Spleen (tissue), 11 donors: ENCODE data around the gene BMAL2. TPM values are rescaled to one million over a fixed set of nuclear protein-coding genes. Genes with fewer than 3 reads are reported as not detected.
A peak's percentile ranks its signal among the peaks of the same experiment; 100 is the strongest.

Experiments
- DNase-seq: peaks from one replicate; pipeline ENCODE4 v3.0.0-alpha.2; 2020
- H3K27ac ChIP-seq, 8 donors: fragments of 200-600 bp; sonication (generic) in 7 of 8; 1 replicate in 4 of 8; 2 replicates in 4 of 8; pipeline versions ENCODE4 v1.5.0 to v1.8.0; 2016 to 2021; ENCODE audit warnings: inconsistent platforms in 4 of 8, mild to moderate bottlenecking in 4 of 8, moderate library complexity in 1 of 8
- H3K27me3 ChIP-seq, 7 donors: fragments of 200-600 bp; sonication (generic) in 6 of 7; replicated peaks in 1 of 7; 1 replicate in 4 of 7; 2 replicates in 3 of 7; pipeline versions ENCODE4 v1.5.0 to v1.8.0; 2016 to 2021; ENCODE audit warnings: inconsistent platforms in 3 of 7, mild to moderate bottlenecking in 1 of 7
- H3K36me3 ChIP-seq, 6 donors: fragments of 200-600 bp; sonication (generic) in 5 of 6; 1 replicate in 4 of 6; 2 replicates in 2 of 6; pipeline versions ENCODE4 v1.5.0 to v1.8.0; 2016 to 2021; ENCODE audit warnings: inconsistent platforms in 2 of 6
- H3K4me1 ChIP-seq, 6 donors: fragments of 200-600 bp; sonication (generic) in 5 of 6; 1 replicate in 3 of 6; 2 replicates in 3 of 6; pipeline versions ENCODE4 v1.5.0 to v1.8.0; 2016 to 2021; ENCODE audit warnings: inconsistent platforms in 3 of 6
- H3K4me3 ChIP-seq, 8 donors: fragments of 200-600 bp; sonication (generic) in 7 of 8; 1 replicate in 4 of 8; 2 replicates in 4 of 8; pipeline versions ENCODE4 v1.5.0 to v1.8.0; 2016 to 2021; ENCODE audit warnings: inconsistent platforms in 4 of 8, mild to moderate bottlenecking in 4 of 8, moderate library complexity in 2 of 8
- H3K9me3 ChIP-seq, 8 donors: fragments of 200-600 bp; sonication (generic) in 7 of 8; 1 replicate in 4 of 8; 2 replicates in 4 of 8; pipeline versions ENCODE4 v1.5.0 to v1.8.0; 2016 to 2021; ENCODE audit warnings: inconsistent platforms in 4 of 8
- CTCF ChIP-seq, 11 experiments: fragments of 200-600 bp in 7 of 11; fragments of 450-650 bp in 4 of 11; sonication (generic) in 4 of 11; IDR thresholded peaks in 8 of 11; conservative IDR thresholded peaks in 3 of 11; 1 replicate in 7 of 11; 2 replicates in 4 of 11; pipeline versions ENCODE4 v1.4.0 to v1.8.0; 2016 to 2021; ENCODE audit warnings: antibody characterized with exemption in 11 of 11, inconsistent platforms in 4 of 11, mild to moderate bottlenecking in 1 of 11
- POLR2A ChIP-seq, 3 donors: fragments of 450-650 bp; IDR thresholded peaks; one replicate each; pipeline ENCODE4 v1.5.1; 2017; ENCODE audit warnings: antibody characterized with exemption in 3 of 3, mild to moderate bottlenecking in 1 of 3
- POLR2AphosphoS5 ChIP-seq, 3 donors: sonication (generic); formaldehyde crosslinking; IDR thresholded peaks; one replicate each; pipeline ENCODE4 v1.5.1; 2017; ENCODE audit warnings: antibody characterized with exemption in 3 of 3
- WGBS, 5 donors: extraction: QIAGEN DNeasy Blood & Tissue Kit in 3 of 5; methylation state at CpG; one replicate each; pipeline versions ENCODE4 v1.1.5 to v1.1.7; 2013 to 2018; 5-methylcytosine and 5-hydroxymethylcytosine counted together
- intact Hi-C: fragments of 100-400 bp; cut with DNase I; formaldehyde crosslinking; loops from one replicate; pipeline ENCODE4 v1.15.0; 2023; ENCODE audit warnings: low total_unique reads
- polyA plus RNA-seq, 3 donors: library from polyadenylated mRNA; stranded (reverse); fragments of 200-250 nt; gene quantifications; one replicate each; pipeline ENCODE4 v1.2.1, GENCODE V29; 2013
- total RNA-seq, 7 donors: library from RNA; depleted of rRNA in 3 of 7; stranded (reverse); fragments of >200 nt in 3 of 7; fragmentation: NEBNext Ultra II Directional in 4 of 7; extraction: Animal tissue kit (Norgen Biotek cat#: 25700) in 4 of 7; gene quantifications; one replicate each; pipeline versions ENCODE4 v1.1.0 to v1.2.1, GENCODE V29; 2016 to 2021
- donor health status: healthy with polysubstance abuse.
- donor health status: DM: no; HTN: no; CAD: no; lungs with moderate emphysema.
- donor health status: DM: no; HTN: no; CAD: no.
- donor health status: Bipolar disorder and iron deficiency.
- donor health status: healthy.
- donor health status: DM: no; HTN: no; CAD: no.
- donor health status: DM: yes; HTN: yes; CAD: no.

BMAL2 gene
- total and polyA plus RNA-seq, 10 donors = 0.67 to 3.7 (median 1.6) TPM

DNA sequence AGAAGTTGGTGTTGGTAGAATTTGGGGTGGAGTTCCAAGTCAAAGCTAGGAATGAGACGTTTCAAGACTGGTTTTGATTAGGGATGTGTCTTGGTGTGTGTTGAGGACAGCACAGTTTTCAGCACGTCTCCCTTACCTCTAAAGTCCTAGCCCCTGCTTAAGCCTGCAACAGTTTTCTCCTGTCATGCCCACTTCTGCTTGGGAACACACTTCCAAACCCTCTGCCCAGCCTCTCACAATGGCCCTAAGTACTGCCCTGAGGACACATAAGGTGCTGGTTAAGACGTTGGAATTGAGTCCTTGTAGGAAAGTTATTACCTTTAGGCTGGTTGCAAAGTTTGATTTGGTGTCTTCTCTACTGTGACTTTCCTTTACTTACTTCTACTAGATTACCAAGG lies 710 bp upstream of the BMAL2 start:
- peaks cover 0 to 49% (median 20%) of the 10 kb centered on the region in 7 donors for H3K27me3 ChIP-seq
- peaks cover 0 to 10% (median under 1%) of the 10 kb centered on the region in 6 donors for H3K36me3 ChIP-seq
- no peak for DNase-seq
- H3K9me3 ChIP-seq = no peaks in the 10 kb centered on the region
- no peak for TF ChIP-seq POLR2AphosphoS5 (IDR thresholded peaks at IDR 0.05)
- no peak for TF ChIP-seq POLR2A (IDR thresholded peaks at IDR 0.05)
- TF ChIP-seq CTCF (IDR thresholded peaks at IDR 0.05 in 8 of 11, conservative IDR thresholded peaks at IDR 0.05 in 3 of 11) = no peak
- WGBS, 5 donors = 41 to 68% (median 48%) methylated on average over 3 of the region's 3 CpGs
- peaks cover 4 to 30% (median 19%) of the 10 kb centered on the region in 6 donors for H3K4me1 ChIP-seq
- no peak overlapping the region for H3K27ac ChIP-seq
- intact Hi-C loops = no loop called here
- H3K4me3 ChIP-seq = peak overlapping the region in 1 of 8 donors; percentile 92

GRCh38 chr12:27332407-27332713 lies 276 bp upstream of the BMAL2 start:
- no peak for DNase-seq
- H3K36me3 ChIP-seq = peaks cover 0 to 6% (median 0%) of the 10 kb centered on the region in 6 donors
- H3K27me3 ChIP-seq = peaks cover 0 to 49% (median 20%) of the 10 kb centered on the region in 7 donors
- no peak overlapping the region for H3K27ac ChIP-seq
- H3K4me1 ChIP-seq = peaks cover 4 to 30% (median 19%) of the 10 kb centered on the region in 6 donors
- TF ChIP-seq POLR2AphosphoS5 (IDR thresholded peaks at IDR 0.05) (no peak), POLR2A (IDR thresholded peaks at IDR 0.05) (no peak)
- peak overlapping the region; percentile 57 to 92 (median 72) for H3K4me3 ChIP-seq
- no peaks in the 10 kb centered on the region for H3K9me3 ChIP-seq
- 10 to 34% (median 11%) methylated on average over 10 of the region's 10 CpGs for WGBS, 5 donors
- intact Hi-C loops = no loop called here

GRCh38 chr12:27333403-27334009 lies 870 bp downstream of the BMAL2 start:
- WGBS, 5 donors = 1 to 4% (median 1%) methylated on average over 19 to 40 of the region's 40 CpGs
- Histone ChIP-seq H3K9me3 (no peaks in the 10 kb centered on the region), H3K27me3 (peaks cover 0 to 49% (median 20%) of the 10 kb centered on the region in 7 donors), H3K4me3 (peak overlapping the region; percentile 57 to 92 (median 72)), H3K4me1 (peaks cover 4 to 30% (median 19%) of the 10 kb centered on the region in 6 donors), H3K27ac (peak overlapping the region in 1 of 8 donors; percentile 13), H3K36me3 (no peaks in the 10 kb centered on the region)
- TF ChIP-seq CTCF (IDR thresholded peaks at IDR 0.05 in 8 of 11, conservative IDR thresholded peaks at IDR 0.05 in 3 of 11) = no peak
- peak in 2 of 3 donors; percentile 24 to 43 for TF ChIP-seq POLR2AphosphoS5 (IDR thresholded peaks at IDR 0.05)
- peak; percentile 89 for DNase-seq
- intact Hi-C loops = no loop called here

DNA sequence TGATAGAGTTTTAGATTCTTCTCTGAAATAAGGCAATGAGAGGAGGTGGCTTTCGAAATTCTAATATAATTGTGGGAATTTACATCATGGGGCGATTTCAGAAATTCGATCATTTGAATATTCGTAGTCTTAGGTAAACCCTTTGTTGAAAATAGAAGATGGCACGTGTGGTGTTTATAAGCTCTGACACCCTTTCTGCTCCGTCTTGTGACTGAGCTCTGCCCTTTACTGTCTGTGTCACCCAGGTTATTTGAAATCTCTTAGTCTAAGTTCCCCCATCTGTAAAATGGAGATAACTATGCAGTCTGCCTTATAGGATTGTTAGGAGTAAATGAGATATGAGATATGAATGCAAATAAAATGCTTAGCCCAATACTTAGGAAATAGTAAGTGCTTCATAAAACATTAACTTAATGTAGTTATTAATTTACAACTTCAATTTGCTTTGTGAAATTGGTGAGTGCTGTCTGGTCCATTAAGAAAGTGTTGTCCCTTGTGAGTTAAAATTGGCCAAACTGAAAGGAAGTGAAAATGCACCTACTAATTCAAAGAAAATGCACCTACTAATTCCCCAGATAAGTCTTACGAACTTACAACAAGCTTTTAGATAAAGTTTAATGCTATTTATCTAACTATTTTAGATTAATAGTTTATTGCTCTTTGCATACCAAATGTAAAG lies 1.5 kb downstream of the BMAL2 start:
- intact Hi-C loops = no loop called here

More for the DNA sequence above, 1.5 kb downstream of the BMAL2 start:
- Histone ChIP-seq H3K4me1 (peaks cover 4 to 30% (median 19%) of the 10 kb centered on the region in 6 donors), H3K36me3 (no peaks in the 10 kb centered on the region), H3K27me3 (peaks cover 0 to 49% (median 20%) of the 10 kb centered on the region in 7 donors), H3K9me3 (no peaks in the 10 kb centered on the region), H3K27ac (no peak overlapping the region), H3K4me3 (peak overlapping the region in 2 of 8 donors; percentile 80 to 92)
- no peak for TF ChIP-seq POLR2AphosphoS5 (IDR thresholded peaks at IDR 0.05)
- TF ChIP-seq POLR2A (IDR thresholded peaks at IDR 0.05) = no peak
- TF ChIP-seq CTCF (IDR thresholded peaks at IDR 0.05 in 8 of 11, conservative IDR thresholded peaks at IDR 0.05 in 3 of 11) = no peak
- 57 to 76% (median 60%) methylated on average over 7 of the region's 7 CpGs for WGBS, 5 donors
- DNase-seq = no peak
